H1 (cell line): Measurements from ENCODE around the gene ASIC1. TPM values are rescaled to one million over a fixed set of nuclear protein-coding genes. Genes with fewer than 3 reads are reported as not detected.

ENCODE experiments used
- CTCF ChIA-PET: fragments of 300-600 bp; sonication (Branson Sonifier 250); formaldehyde crosslinking; loops from one replicate; lab custom pipeline; 2021; ENCODE audit not compliant: partially characterized antibody; lab: Charles Lee
- POLR2A ChIA-PET: fragments of 300-600 bp; sonication (Branson Sonifier 250); formaldehyde crosslinking; loops from one replicate; lab custom pipeline; 2021; ENCODE audit warnings: inconsistent platforms; ENCODE audit not compliant: partially characterized antibody; lab: Charles Lee
- DNase-seq, 2 experiments: peaks; one replicate each; pipeline versions ENCODE4 v3.0.0 to v3.0.0-alpha.2; 2010 to 2022; ENCODE audit warnings: low spot score in 2 of 2, low read depth in 1 of 2, mixed read lengths in 1 of 2
- FAIRE-seq: peaks from 2 replicates; lab custom pipeline; 2011; peaks lifted over from hg19 to GRCh38; lab: Jason Lieb, UNC
- H2AFZ ChIP-seq: 2 replicates; pipeline ENCODE4 v1.8.1; 2012; ENCODE audit warnings: low read length, inconsistent platforms
- H2AK5ac ChIP-seq: 2 replicates; pipeline ENCODE4 v1.6.1; 2013; ENCODE audit warnings: low read depth, low read length
- H2BK120ac ChIP-seq: replicated peaks from 2 replicates; pipeline ENCODE3; 2013; ENCODE audit warnings: low read depth, low read length, inconsistent platforms
- H2BK12ac ChIP-seq: 2 replicates; pipeline ENCODE4 v1.6.1; 2013; ENCODE audit warnings: low read depth, low read length
- H2BK15ac ChIP-seq: 2 replicates; pipeline ENCODE4 v1.6.1; 2013; ENCODE audit warnings: low read length
- H2BK20ac ChIP-seq: 2 replicates; pipeline ENCODE4 v1.6.1; 2013; ENCODE audit warnings: low read length
- H2BK5ac ChIP-seq: 2 replicates; pipeline ENCODE4 v1.6.1; 2013; ENCODE audit warnings: low read depth, low read length
- H3K14ac ChIP-seq: 2 replicates; pipeline ENCODE4 v1.6.1; 2013; ENCODE audit warnings: inconsistent platforms; ENCODE audit not compliant: insufficient read length
- H3K18ac ChIP-seq: 2 replicates; pipeline ENCODE4 v1.6.1; 2013; ENCODE audit warnings: low read length; ENCODE audit errors: extremely low read depth
- H3K23ac ChIP-seq: 2 replicates; pipeline ENCODE4 v1.6.1; 2013; ENCODE audit warnings: inconsistent platforms; ENCODE audit not compliant: insufficient read length
- H3K23me2 ChIP-seq: 2 replicates; pipeline ENCODE4 v1.6.1; 2013; ENCODE audit warnings: low read depth, low read length
- H3K27ac ChIP-seq: 2 replicates; pipeline ENCODE4 v1.6.1; 2011; ENCODE audit warnings: low read depth, low read length, inconsistent platforms
- H3K27me3 ChIP-seq, 4 experiments: replicated peaks in 1 of 4; 1 replicate in 1 of 4; 2 replicates in 3 of 4; pipeline versions ENCODE4 v1.6.1 to v1.8.1; 2011 to 2013; ENCODE audit warnings: low read length in 3 of 4, mild to moderate bottlenecking in 3 of 4, inconsistent platforms in 2 of 4, mixed read lengths in 2 of 4, moderate library complexity in 1 of 4; ENCODE audit not compliant: control insufficient read depth in 3 of 4, insufficient read depth in 3 of 4; ENCODE audit errors: extremely low read depth in 1 of 4
- H3K36me3 ChIP-seq, 4 experiments: 2 replicates each; pipeline versions ENCODE4 v1.6.1 to v1.8.1; 2011 to 2013; ENCODE audit warnings: mild to moderate bottlenecking in 4 of 4, low read length in 3 of 4, moderate library complexity in 2 of 4, control low read depth in 1 of 4, inconsistent platforms in 1 of 4; ENCODE audit not compliant: insufficient read depth in 4 of 4, control insufficient read depth in 2 of 4
- H3K4ac ChIP-seq: replicated peaks from 2 replicates; pipeline ENCODE3; 2013; ENCODE audit warnings: low read length, low read depth, mixed read lengths, inconsistent platforms; ENCODE audit not compliant: insufficient read length
- H3K4me1 ChIP-seq, 4 experiments: replicated peaks in 1 of 4; 1 replicate in 1 of 4; 2 replicates in 3 of 4; pipeline versions ENCODE4 v1.6.1 to v1.8.1; 2011 to 2013; ENCODE audit warnings: low read length in 3 of 4, inconsistent platforms in 2 of 4, mixed read lengths in 1 of 4; ENCODE audit not compliant: insufficient read depth in 4 of 4, control insufficient read depth in 3 of 4
- H3K4me2 ChIP-seq, 2 experiments: 2 replicates each; pipeline versions ENCODE4 v1.6.1 to v1.8.1; 2011 to 2013; ENCODE audit warnings: low read depth in 2 of 2, low read length in 2 of 2, control low read depth in 1 of 2, inconsistent platforms in 1 of 2, mild to moderate bottlenecking in 1 of 2; ENCODE audit not compliant: insufficient read depth in 1 of 2
- H3K4me3 ChIP-seq, 4 experiments: fragments of 200-600, 300-600 bp in 1 of 4; sonication (generic), shearing (Covaris generic), sonication (Bioruptor Twin) in 1 of 4; 2 replicates each; pipeline versions ENCODE4 v1.5.1 to v1.8.1; 2011 to 2016; ENCODE audit warnings: low read length in 4 of 4, low read depth in 3 of 4, control low read depth in 2 of 4, inconsistent platforms in 2 of 4, mild to moderate bottlenecking in 2 of 4, mixed read lengths in 1 of 4, moderate library complexity in 1 of 4; ENCODE audit not compliant: insufficient read depth in 2 of 4; ENCODE audit errors: extremely low read depth in 1 of 4
- H3K56ac ChIP-seq: replicated peaks from 2 replicates; pipeline ENCODE3; 2013; ENCODE audit warnings: low read depth, mild to moderate bottlenecking, mixed read lengths, low read length, inconsistent platforms; ENCODE audit not compliant: insufficient read length
- H3K79me1 ChIP-seq: 2 replicates; pipeline ENCODE4 v1.6.1; 2013; ENCODE audit warnings: low read depth, low read length, control low read depth
- H3K79me2 ChIP-seq, 2 experiments: 2 replicates each; pipeline versions ENCODE4 v1.6.1 to v1.8.1; 2012 to 2013; ENCODE audit warnings: low read length in 2 of 2, mild to moderate bottlenecking in 2 of 2, inconsistent platforms in 1 of 2; ENCODE audit not compliant: insufficient read depth in 2 of 2, control insufficient read depth in 1 of 2
- H3K9ac ChIP-seq, 4 experiments: replicated peaks in 1 of 4; 1 replicate in 1 of 4; 2 replicates in 3 of 4; pipeline versions ENCODE4 v1.6.1 to v1.8.1; 2011 to 2013; ENCODE audit warnings: low read depth in 3 of 4, low read length in 3 of 4, control low read depth in 2 of 4, mild to moderate bottlenecking in 2 of 4, moderate library complexity in 2 of 4, inconsistent platforms in 1 of 4; ENCODE audit errors: extremely low read depth in 1 of 4
- H3K9me3 ChIP-seq, 2 experiments: 2 replicates each; pipeline versions ENCODE4 v1.6.1 to v1.8.1; 2012 to 2013; ENCODE audit warnings: mild to moderate bottlenecking in 2 of 2, moderate library complexity in 2 of 2, control low read depth in 1 of 2, inconsistent platforms in 1 of 2, low read depth in 1 of 2, low read length in 1 of 2, mixed read lengths in 1 of 2; ENCODE audit not compliant: insufficient read depth in 2 of 2
- H4K20me1 ChIP-seq, 2 experiments: replicated peaks in 1 of 2; 2 replicates each; pipeline versions ENCODE3 to v1.8.1; 2011 to 2013; ENCODE audit warnings: inconsistent platforms in 2 of 2, low read length in 2 of 2, mild to moderate bottlenecking in 1 of 2; ENCODE audit not compliant: insufficient read depth in 2 of 2, control insufficient read depth in 1 of 2
- H4K5ac ChIP-seq: 2 replicates; pipeline ENCODE4 v1.6.1; 2013; ENCODE audit warnings: low read length, low read depth, mixed read lengths, inconsistent platforms; ENCODE audit not compliant: insufficient read length
- H4K8ac ChIP-seq: 2 replicates; pipeline ENCODE4 v1.8.0; 2013; ENCODE audit warnings: mild to moderate bottlenecking, moderate library complexity, low read length, inconsistent platforms; ENCODE audit not compliant: insufficient read depth; ENCODE audit errors: extremely low read depth
- H4K91ac ChIP-seq: replicated peaks from 2 replicates; pipeline ENCODE3; 2013; ENCODE audit warnings: low read length, mixed read lengths, inconsistent platforms; ENCODE audit not compliant: insufficient read length
- SRF ChIP-seq: IDR thresholded peaks from 2 replicates; pipeline ENCODE4 v1.6.1; 2011; ENCODE audit warnings: mild to moderate bottlenecking, low read depth, low read length, moderate library complexity
- WGBS, 2 experiments: shearing (Covaris generic) in 1 of 2; methylation state at CpG; one replicate each; pipeline versions ENCODE4 v1.1.6 to v1.1.7; 2013 to 2015; ENCODE audit warnings: low lambda C conversion rate in 2 of 2, mixed read lengths in 2 of 2, inconsistent platforms in 1 of 2, low coverage in 1 of 2, missing lambda C conversion rate in 1 of 2; ENCODE audit not compliant: insufficient replicate concordance in 2 of 2, insufficient coverage in 1 of 2, insufficient read length in 1 of 2; ENCODE audit errors: extremely low coverage in 1 of 2, missing lambda C conversion rate in 1 of 2; 5-methylcytosine and 5-hydroxymethylcytosine counted together
- polyA plus RNA-seq, 7 experiments: library from polyadenylated mRNA; depleted of rRNA in 3 of 7; stranded (reverse) in 5 of 7; unstranded in 2 of 7; fragments of >200 nt in 5 of 7; fragments of 200-250 nt in 2 of 7; gene quantifications; 1 replicate in 5 of 7; 2 replicates in 1 of 7; 4 replicates in 1 of 7; pipeline versions ENCODE4 v1.2.1 to v1.2.3, GENCODE V29; 2011 to 2013; ENCODE audit warnings: missing spikeins in 2 of 7, mixed read lengths in 2 of 7
- total RNA-seq: library from RNA; stranded (reverse); fragmentation: NEBNext Ultra II Directional; extraction: Animal tissue kit (Norgen Biotek cat#: 25700); gene quantifications from 2 replicates; pipeline ENCODE4 v1.2.1, GENCODE V29; 2021

Gene ASIC1
- total and polyA plus RNA-seq, 2 of the 8 experiments (the other 6 are each of a cell fraction or from before 2014, with no cell fraction given): 2.4 to 4.4 TPM

GRCh38 chr12:50106907-50107306, 49.5 kb downstream of the ASIC1 start:
- POLR2A ChIA-PET: interaction anchor here (0.9 to 27.1 kb wide), 2 partner anchors 14 to 27 kb away, joined by 3 to 457 read pairs; partner anchors contain the start of genes GPD1 and SMARCD1
- TF ChIP-seq SRF: no peak

More at GRCh38 chr12:50106907-50107306, 49.5 kb downstream of the ASIC1 start:
- H2BK20ac ChIP-seq: no peak overlapping the region
- 79% methylated on average over 3 of the region's 3 CpGs; no CpG with 5 or more reads in 1 of the 2 experiments for WGBS, 2 experiments
- peaks cover 0 to 6% (median 0%) of the 10 kb centered on the region in 4 experiments; a peak in 1 of 8 replicates for H3K36me3 ChIP-seq
- H3K27me3 ChIP-seq: no peaks in the 10 kb centered on the region
- H2BK12ac ChIP-seq: no peak overlapping the region
- no peak overlapping the region for H2BK5ac ChIP-seq
- no peak overlapping the region for H2AFZ ChIP-seq
- H3K4me1 ChIP-seq: peaks cover 13 to 21% (median 18%) of the 10 kb centered on the region in 4 experiments
- CTCF ChIA-PET: interaction anchor here (0.6 to 32.9 kb wide), 5 partner anchors 10 to 207 kb away, joined by 3 to 625 read pairs (median 3); partner anchors contain the start of gene SMARCD1
- no peak for DNase-seq
- H3K14ac ChIP-seq: no peak overlapping the region
- no peak overlapping the region for H3K4ac ChIP-seq
- no peaks in the 10 kb centered on the region for H3K79me2 ChIP-seq
- H3K4me2 ChIP-seq: no peak overlapping the region
- H3K56ac ChIP-seq: no peak overlapping the region
- no peak overlapping the region for H4K5ac ChIP-seq
- no peaks in the 10 kb centered on the region for H4K20me1 ChIP-seq
- no peak overlapping the region for H3K9ac ChIP-seq
- no peak overlapping the region for H2BK15ac ChIP-seq
- H3K4me3 ChIP-seq: no peak overlapping the region
- H2BK120ac ChIP-seq: no peak overlapping the region
- H3K23me2 ChIP-seq: no peaks in the 10 kb centered on the region
- H4K8ac ChIP-seq: no peak overlapping the region
- H4K91ac ChIP-seq: no peak overlapping the region
- no peak overlapping the region for H2AK5ac ChIP-seq
- H3K23ac ChIP-seq: no peak overlapping the region
- no peaks in the 10 kb centered on the region for H3K9me3 ChIP-seq
- FAIRE-seq: no peak
- H3K18ac ChIP-seq: no peak overlapping the region
- no peaks in the 10 kb centered on the region for H3K79me1 ChIP-seq
- no peak overlapping the region for H3K27ac ChIP-seq
